IMR-90 (cell line): Measurements from ENCODE around the gene PRELID1.

ENCODE experiments used
- MXI1 ChIP-seq: IDR thresholded peaks from 2 replicates; pipeline ENCODE4 v1.6.1; 2012; ENCODE audit warnings: low read depth, mild to moderate bottlenecking, low read length, moderate library complexity, borderline replicate concordance
- RFX5 ChIP-seq: IDR thresholded peaks from 2 replicates; pipeline ENCODE4 v1.8.0; 2012; ENCODE audit warnings: low read depth, mild to moderate bottlenecking, low read length, moderate library complexity
- TF ChIP-seq, protein P1 (sequence below): conservative IDR thresholded peaks from 2 replicates; pipeline ENCODE4 v1.5.1; 2012; ENCODE audit warnings: mild to moderate bottlenecking, low read depth, low read length, improper control_type of control experiment

DNA sequence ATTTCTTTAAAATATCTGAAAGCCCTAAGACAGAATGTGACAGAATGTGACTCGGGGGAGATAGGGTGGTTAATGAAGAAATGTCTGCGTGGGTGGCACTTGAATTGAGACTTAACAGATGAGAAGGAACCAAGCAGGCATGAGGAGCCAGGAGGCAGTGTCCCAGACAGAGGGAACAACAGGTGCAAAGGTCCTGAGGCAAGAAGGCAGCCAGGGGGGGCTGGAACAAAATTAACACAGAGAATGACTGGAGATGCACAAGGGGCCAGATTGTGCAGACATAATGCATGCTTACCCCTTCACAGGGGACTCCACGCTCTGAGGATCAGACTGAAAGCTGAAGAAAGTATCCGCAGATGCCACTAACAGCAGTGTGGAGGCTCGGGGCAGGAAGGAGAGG lies 46.2 kb downstream of the PRELID1 start:
- TF ChIP-seq, protein P1, sequence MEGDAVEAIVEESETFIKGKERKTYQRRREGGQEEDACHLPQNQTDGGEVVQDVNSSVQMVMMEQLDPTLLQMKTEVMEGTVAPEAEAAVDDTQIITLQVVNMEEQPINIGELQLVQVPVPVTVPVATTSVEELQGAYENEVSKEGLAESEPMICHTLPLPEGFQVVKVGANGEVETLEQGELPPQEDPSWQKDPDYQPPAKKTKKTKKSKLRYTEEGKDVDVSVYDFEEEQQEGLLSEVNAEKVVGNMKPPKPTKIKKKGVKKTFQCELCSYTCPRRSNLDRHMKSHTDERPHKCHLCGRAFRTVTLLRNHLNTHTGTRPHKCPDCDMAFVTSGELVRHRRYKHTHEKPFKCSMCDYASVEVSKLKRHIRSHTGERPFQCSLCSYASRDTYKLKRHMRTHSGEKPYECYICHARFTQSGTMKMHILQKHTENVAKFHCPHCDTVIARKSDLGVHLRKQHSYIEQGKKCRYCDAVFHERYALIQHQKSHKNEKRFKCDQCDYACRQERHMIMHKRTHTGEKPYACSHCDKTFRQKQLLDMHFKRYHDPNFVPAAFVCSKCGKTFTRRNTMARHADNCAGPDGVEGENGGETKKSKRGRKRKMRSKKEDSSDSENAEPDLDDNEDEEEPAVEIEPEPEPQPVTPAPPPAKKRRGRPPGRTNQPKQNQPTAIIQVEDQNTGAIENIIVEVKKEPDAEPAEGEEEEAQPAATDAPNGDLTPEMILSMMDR = no peak
- TF ChIP-seq MXI1 (no peak), RFX5 (no peak)
